ENCODE data around the gene APOBEC3A.
"Not testable (repeated sequence)": the region's sequence is repeated elsewhere in the genome, so short reads cannot be mapped to it uniquely, and the experiment has no call there.

APOBEC3A gene

DNA sequence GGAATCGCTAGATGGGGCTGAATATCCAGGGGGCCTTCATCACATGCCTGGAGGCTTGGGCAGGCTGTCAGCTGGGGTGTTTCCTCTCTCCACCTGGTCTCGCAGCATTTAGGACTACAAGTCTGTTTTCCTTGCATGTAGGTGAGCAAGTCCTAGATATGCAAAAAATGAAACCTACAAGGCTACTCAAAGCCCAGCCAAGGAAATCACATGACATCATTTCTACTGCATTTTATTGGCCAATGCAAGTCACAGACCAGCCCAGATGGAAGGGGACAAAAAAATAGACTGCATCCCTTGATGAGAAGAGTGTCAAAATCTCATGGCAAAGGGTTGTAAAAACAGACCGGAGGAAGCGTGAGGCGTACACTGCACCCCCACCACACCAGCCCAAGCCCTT is 15.1 kb downstream of the APOBEC3A start:
- Histone ChIP-seq H3K4me3 (ENCODE audit: low read depth in 1 of 2, low read length in 2 of 2) (no peak overlapping the region), H3K9ac (ENCODE audit: low read length) (no peak overlapping the region), H3K4me1 (ENCODE audit: insufficient read depth, low read length) (no peaks in the 10 kb centered on the region), H3K36me3 (ENCODE audit: insufficient read depth, low read length) (no peaks in the 10 kb centered on the region), H3K27ac (ENCODE audit: low read depth, low read length) (no peak overlapping the region), H3K9me3 (ENCODE audit: low read length) (no peaks in the 10 kb centered on the region), H3K27me3 (ENCODE audit: control insufficient read depth in 1 of 2, insufficient read depth in 2 of 2, low read length in 2 of 2) (no peaks in the 10 kb centered on the region)

DNA sequence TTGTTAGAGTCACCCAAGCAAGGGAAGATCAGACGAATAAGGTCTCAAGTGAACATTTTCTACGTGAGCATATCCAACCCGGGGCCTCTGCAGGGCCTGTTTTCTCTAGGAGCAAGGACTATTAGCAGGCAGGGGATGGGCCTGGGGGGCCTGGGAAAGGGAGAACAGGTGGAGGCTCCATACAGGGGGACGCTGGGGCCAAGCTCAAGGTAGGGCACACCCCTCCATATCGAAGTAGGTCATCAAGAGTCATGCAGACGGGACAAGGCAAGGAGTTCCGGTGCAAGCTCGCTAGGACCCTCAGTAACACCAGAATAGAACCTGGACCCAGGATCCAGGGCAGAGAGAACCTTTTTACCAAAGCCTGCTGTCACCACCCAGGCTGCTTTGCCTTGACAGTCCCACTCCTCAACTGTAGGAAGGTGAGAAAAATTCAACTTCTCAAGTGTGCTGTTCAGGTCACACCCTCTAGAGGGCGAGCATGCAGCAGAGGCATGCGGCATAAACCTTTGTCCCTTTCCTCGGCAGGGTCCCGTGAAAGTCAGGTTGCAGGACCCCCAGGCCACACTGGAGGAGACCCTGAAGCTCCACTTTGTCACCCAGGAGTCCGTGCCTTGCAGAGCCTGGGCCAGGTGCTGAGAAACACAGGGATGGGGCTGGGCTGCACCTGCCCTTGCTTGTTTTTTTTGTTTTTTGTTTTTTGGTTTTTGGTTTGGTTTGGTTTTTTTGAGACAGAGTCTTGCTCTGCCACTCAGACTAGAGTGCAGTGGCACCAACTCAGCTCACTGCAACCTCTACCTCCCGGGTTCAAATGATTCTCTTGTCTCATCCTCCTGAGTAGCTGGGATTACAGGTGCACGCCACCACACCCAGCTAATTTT is 16.1 kb downstream of the APOBEC3A start:
- Histone ChIP-seq H3K36me3 (ENCODE audit: insufficient read depth, low read length) (no peaks in the 10 kb centered on the region), H3K27me3 (ENCODE audit: control insufficient read depth in 1 of 2, insufficient read depth in 2 of 2, low read length in 2 of 2) (no peaks in the 10 kb centered on the region), H3K27ac (ENCODE audit: low read depth, low read length) (no peak overlapping the region), H3K9me3 (ENCODE audit: low read length) (no peaks in the 10 kb centered on the region), H3K9ac (ENCODE audit: low read length) (no peak overlapping the region), H3K4me3 (ENCODE audit: low read depth in 1 of 2, low read length in 2 of 2) (no peak overlapping the region), H3K4me1 (ENCODE audit: insufficient read depth, low read length) (no peaks in the 10 kb centered on the region)

DNA sequence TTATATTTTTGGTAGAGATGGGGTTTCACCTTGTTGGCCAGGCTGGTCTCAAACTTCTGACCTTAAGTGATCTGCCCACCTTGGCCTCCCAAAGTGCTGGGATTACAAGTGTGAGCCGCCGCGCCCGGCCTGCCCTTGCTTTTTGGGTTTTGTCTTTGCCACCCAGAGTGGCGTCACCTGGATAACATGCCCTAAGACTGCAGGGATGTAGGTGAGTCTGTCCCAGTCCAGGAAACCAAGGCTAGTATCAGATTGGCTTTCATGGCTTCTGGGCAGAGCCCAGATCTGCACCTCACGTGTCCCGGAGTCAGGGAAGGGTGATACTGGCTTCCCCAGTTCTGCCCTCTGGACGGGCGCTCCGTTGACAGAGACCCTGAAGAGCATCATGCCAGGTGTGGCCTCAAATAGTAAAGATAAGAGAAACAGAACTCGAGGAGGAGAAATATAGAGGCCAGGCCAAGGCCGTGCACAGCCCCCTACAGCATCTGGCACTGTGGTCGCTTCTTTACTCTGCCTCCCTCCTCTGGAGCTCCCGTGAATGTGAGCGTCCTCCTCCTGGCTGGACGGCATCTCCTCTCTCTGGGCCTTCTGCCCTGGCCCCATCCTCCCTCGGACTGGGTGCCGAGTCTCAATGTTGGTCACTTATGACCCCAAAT is 16.9 kb downstream of the APOBEC3A start:
- no peak overlapping the region for H3K9ac ChIP-seq (ENCODE audit: low read length)

GRCh38 chr22:38974826-38975175 is 17.4 kb downstream of the APOBEC3A start:
- Histone ChIP-seq H3K27me3 (ENCODE audit: control insufficient read depth in 1 of 2, insufficient read depth in 2 of 2, low read length in 2 of 2) (no peaks in the 10 kb centered on the region), H3K4me3 (ENCODE audit: low read depth in 1 of 2, low read length in 2 of 2) (no peak overlapping the region), H3K4me1 (ENCODE audit: insufficient read depth, low read length) (no peaks in the 10 kb centered on the region), H3K9me3 (ENCODE audit: low read length) (no peaks in the 10 kb centered on the region), H3K27ac (ENCODE audit: low read depth, low read length) (no peak overlapping the region), H3K36me3 (ENCODE audit: insufficient read depth, low read length) (no peaks in the 10 kb centered on the region), H3K9ac (ENCODE audit: low read length) (no peak overlapping the region)

More for the DNA sequence above, 16.9 kb downstream of the APOBEC3A start:
- no peaks in the 10 kb centered on the region for H3K9me3 ChIP-seq (ENCODE audit: low read length)
- H3K27ac ChIP-seq (ENCODE audit: low read depth, low read length) = no peak overlapping the region
- no peaks in the 10 kb centered on the region for H3K36me3 ChIP-seq (ENCODE audit: insufficient read depth, low read length)
- H3K4me1 ChIP-seq (ENCODE audit: insufficient read depth, low read length) = no peaks in the 10 kb centered on the region
- H3K4me3 ChIP-seq (ENCODE audit: low read depth in 1 of 2, low read length in 2 of 2) = no peak overlapping the region
- no peaks in the 10 kb centered on the region for H3K27me3 ChIP-seq (ENCODE audit: control insufficient read depth in 1 of 2, insufficient read depth in 2 of 2, low read length in 2 of 2)

- not testable (repeated sequence) for H3K36me3 ChIP-seq (ENCODE audit: insufficient read depth, low read length); H3K4me1 ChIP-seq (ENCODE audit: insufficient read depth, low read length); H3K27me3 ChIP-seq (ENCODE audit: control insufficient read depth in 1 of 2, insufficient read depth in 2 of 2, low read length in 2 of 2); H3K9me3 ChIP-seq (ENCODE audit: low read length); H3K4me3 ChIP-seq (ENCODE audit: low read depth in 1 of 2, low read length in 2 of 2); H3K9ac ChIP-seq (ENCODE audit: low read length); H3K27ac ChIP-seq (ENCODE audit: low read depth, low read length)
Measured at GRCh38 chr22:38977289-38977688, 19.9 kb downstream of the APOBEC3A start.

DNA sequence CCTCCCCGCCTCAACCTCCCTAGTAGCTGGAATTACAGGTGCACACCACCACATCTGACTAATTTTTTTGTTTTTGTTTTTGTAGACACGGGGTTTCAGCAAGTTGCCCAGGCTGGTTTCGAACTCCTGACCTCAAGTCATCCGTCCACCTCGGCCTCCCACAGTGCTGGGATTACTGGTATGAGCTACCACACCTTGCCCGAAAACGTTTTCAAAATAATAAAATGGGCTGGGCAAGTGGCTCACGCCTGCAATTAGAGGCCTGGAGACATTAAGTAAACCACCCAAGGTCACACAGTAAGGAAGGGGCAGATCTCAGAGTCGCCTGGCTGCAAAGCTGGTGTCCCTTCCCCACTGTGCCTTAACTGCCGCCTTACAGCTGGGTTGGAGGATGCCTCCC is 23.2 kb downstream of the APOBEC3A start:
- H3K4me1 ChIP-seq (ENCODE audit: insufficient read depth, low read length) = peaks cover 12% of the 10 kb centered on the region
- H3K36me3 ChIP-seq (ENCODE audit: insufficient read depth, low read length); H3K27me3 ChIP-seq (ENCODE audit: control insufficient read depth in 1 of 2, insufficient read depth in 2 of 2, low read length in 2 of 2); H3K27ac ChIP-seq (ENCODE audit: low read depth, low read length); H3K9ac ChIP-seq (ENCODE audit: low read length); H3K4me3 ChIP-seq (ENCODE audit: low read depth in 1 of 2, low read length in 2 of 2); H3K9me3 ChIP-seq (ENCODE audit: low read length): not testable (repeated sequence)

DNA sequence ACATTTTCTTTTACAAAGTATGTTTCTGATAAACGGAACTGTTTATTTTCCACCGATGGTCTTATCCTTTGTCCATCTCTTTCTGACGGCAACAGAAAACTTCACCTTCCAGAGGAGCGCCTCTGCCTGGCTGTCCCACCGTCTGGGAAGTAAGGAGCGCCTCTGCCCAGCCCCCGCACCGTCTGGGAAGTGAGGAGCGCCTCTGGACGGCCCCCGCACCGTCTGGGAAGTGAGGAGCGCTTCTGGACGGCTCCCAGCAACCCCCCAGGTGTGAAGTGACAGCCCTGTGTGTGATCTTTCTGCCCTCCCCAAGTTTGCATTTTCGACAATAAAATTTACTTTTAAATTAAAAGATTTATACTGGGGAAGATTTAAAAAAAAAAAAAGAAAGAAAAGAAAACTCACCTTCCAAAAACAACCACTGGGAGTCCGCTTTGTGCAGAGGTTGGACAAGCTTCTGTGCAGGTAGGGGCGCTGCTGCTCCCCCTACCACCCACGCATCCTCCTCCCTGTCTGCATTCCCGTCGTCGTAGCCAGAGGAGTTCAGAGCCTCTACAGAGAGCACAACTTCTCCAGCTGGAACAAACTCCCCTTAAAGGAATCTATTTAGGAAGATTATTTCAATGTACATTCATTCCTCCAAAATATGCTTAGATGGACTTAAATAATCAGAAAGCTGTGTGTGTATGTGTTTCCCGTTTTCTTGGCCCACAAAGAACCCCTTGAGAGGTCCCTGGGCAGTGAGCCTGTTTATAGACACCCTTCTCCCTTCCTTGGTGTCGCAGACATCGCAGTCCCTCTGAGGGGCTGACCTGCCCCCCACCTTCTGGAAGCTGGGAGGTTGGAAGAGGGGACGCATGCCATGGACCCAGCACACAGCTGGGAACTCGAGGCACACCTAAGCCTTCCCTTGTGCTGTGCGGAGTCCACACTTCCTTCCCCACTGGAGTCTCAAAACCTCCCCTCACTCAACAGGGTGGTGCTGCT is 23.9 kb downstream of the APOBEC3A start:
- Histone ChIP-seq H3K4me3 (ENCODE audit: low read depth in 1 of 2, low read length in 2 of 2) (peak overlapping the region; percentile 21 to 80), H3K9ac (ENCODE audit: low read length) (peak overlapping the region; percentile 27), H3K27ac (ENCODE audit: low read depth, low read length) (peak overlapping the region; percentile 75), H3K4me1 (ENCODE audit: insufficient read depth, low read length) (peaks cover 12% of the 10 kb centered on the region), H3K27me3 (ENCODE audit: control insufficient read depth in 1 of 2, insufficient read depth in 2 of 2, low read length in 2 of 2) (no peaks in the 10 kb centered on the region), H3K36me3 (ENCODE audit: insufficient read depth, low read length) (no peaks in the 10 kb centered on the region), H3K9me3 (ENCODE audit: low read length) (no peaks in the 10 kb centered on the region)

GRCh38 chr22:38981992-38982927 is 24.9 kb downstream of the APOBEC3A start, which contains the start of gene APOBEC3B:
Gene APOBEC3B, plus strand, starts transcription at chr22:38982347. Its CDS starts 107 bp downstream, at chr22:38982454.
- H3K27me3 ChIP-seq (ENCODE audit: control insufficient read depth in 1 of 2, insufficient read depth in 2 of 2, low read length in 2 of 2) = no peaks in the 10 kb centered on the region
- H3K9ac ChIP-seq (ENCODE audit: low read length) = peak within 1 kb of the TSS; percentile 27
- peak within 1 kb of the TSS; percentile 21 to 80 for H3K4me3 ChIP-seq (ENCODE audit: low read depth in 1 of 2, low read length in 2 of 2)
- peaks cover 12% of the 10 kb centered on the region for H3K4me1 ChIP-seq (ENCODE audit: insufficient read depth, low read length)
- H3K36me3 ChIP-seq (ENCODE audit: insufficient read depth, low read length) = no peaks in the 10 kb centered on the region
- H3K9me3 ChIP-seq (ENCODE audit: low read length) = no peaks in the 10 kb centered on the region
- H3K27ac ChIP-seq (ENCODE audit: low read depth, low read length) = peak within 1 kb of the TSS; percentile 75

DNA sequence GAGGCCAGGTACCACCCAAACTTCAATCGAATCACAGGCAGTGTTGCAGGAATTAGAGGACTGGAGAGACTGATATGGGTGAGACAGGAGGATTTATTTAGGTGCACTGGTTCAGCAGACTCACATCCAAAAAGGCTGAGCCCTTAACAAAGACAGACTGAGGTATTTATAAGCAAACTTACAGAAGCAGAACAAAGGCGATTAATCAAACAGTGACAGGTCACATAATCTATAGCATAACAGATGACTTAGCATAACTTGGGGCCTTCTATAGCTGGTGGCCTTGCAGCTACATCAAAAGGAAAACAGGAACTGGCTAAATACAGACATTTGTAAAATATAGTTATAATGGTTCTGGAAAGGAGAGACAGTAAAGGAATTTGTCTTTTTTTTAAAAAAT is 26.8 kb downstream of the APOBEC3A start:
- Histone ChIP-seq H3K9me3 (ENCODE audit: low read length) (no peaks in the 10 kb centered on the region), H3K27me3 (ENCODE audit: control insufficient read depth in 1 of 2, insufficient read depth in 2 of 2, low read length in 2 of 2) (no peaks in the 10 kb centered on the region), H3K27ac (ENCODE audit: low read depth, low read length) (no peak overlapping the region), H3K36me3 (ENCODE audit: insufficient read depth, low read length) (no peaks in the 10 kb centered on the region), H3K9ac (ENCODE audit: low read length) (no peak overlapping the region), H3K4me3 (ENCODE audit: low read depth in 1 of 2, low read length in 2 of 2) (no peak overlapping the region), H3K4me1 (ENCODE audit: insufficient read depth, low read length) (peaks cover 12% of the 10 kb centered on the region)

DNA sequence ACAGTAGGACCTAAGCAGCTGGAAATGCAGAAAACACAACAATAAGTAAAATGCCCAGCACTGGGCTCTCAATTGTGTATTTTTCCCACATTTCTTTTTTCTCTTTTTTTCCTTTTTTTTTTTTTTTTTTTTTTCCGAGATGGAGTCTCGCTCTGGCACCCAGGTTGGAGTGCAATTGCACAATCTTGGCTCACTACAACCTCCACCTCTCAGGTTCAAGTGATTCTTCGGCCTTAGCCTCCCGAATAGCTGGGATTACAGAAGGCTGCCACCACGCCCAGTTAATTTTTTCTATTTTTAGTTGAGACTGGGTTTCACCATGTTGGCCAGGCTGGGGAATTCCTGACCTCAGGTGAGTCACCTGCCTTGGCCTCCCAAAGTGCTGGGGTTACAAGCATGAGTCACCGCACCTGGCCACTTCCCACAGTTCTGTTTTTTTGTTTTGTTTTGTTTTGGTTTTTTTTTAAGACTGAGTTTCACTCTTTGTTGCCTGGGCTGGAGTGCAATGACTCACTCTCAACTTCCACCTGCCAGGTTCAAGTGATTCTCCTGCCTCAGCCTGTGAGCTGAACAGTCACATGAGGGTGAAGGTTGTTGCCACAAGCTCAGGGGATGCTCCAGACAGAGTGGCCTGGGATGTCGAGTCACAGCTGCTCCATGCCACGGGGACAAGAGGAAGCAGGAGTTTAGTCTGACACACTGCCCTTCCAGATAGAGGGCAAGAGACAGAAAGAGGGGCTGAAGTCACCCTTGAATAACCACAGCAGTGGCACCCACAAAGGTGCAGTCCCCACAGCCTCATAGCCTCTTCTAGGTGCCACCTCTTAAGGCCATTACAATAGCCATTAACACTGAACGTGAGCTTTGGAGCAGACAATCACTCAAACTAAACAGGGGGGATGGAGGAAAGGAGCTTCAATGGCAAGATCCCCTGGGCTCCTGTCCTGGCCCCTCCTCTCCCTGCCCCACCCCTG is 27.7 kb downstream of the APOBEC3A start:
- H3K27me3 ChIP-seq (ENCODE audit: control insufficient read depth in 1 of 2, insufficient read depth in 2 of 2, low read length in 2 of 2); H3K36me3 ChIP-seq (ENCODE audit: insufficient read depth, low read length); H3K4me3 ChIP-seq (ENCODE audit: low read depth in 1 of 2, low read length in 2 of 2); H3K27ac ChIP-seq (ENCODE audit: low read depth, low read length); H3K9ac ChIP-seq (ENCODE audit: low read length); H3K9me3 ChIP-seq (ENCODE audit: low read length): not testable (repeated sequence)
- peaks cover 12% of the 10 kb centered on the region for H3K4me1 ChIP-seq (ENCODE audit: insufficient read depth, low read length)
